K562 (cell line): ENCODE measurements around the gene BSCL2. TPM values are rescaled to one million over a fixed set of nuclear protein-coding genes. Genes with fewer than 3 reads are reported as not detected.

Experiments used
- ATAC-seq: fragments of 200-7000 bp; cut with Tn5 transposase; 3 replicates; pipeline ENCODE4 v1.9.1; 2020; ENCODE audit warnings: moderate library complexity
- BruUV-seq: library from RNA; stranded (reverse); fragments of 400-500 nt; replicated peaks from 2 replicates; lab custom pipeline; 2021; lab: Mats Ljungman, UMichigan
- CTCF ChIA-PET: fragments of 300-600 bp; formaldehyde crosslinking; extraction: SDS; loops from one replicate; lab custom pipeline; 2021; ENCODE audit warnings: low intra/inter-chr PET ratio; lab: Yijun Ruan, JAX
- POLR2A ChIA-PET: fragments of 300-600, 350-650 bp; sonication (Branson Sonifier 250); formaldehyde crosslinking; extraction: SDS; loops from one replicate; lab custom pipeline; 2021; ENCODE audit warnings: antibody characterized with exemption, inconsistent platforms; lab: Yijun Ruan, JAX
- DNase-seq, 4 experiments: peaks; one replicate each; pipeline versions ENCODE4 v3.0.0 to v3.0.0-alpha.2; 2011 to 2018; ENCODE audit warnings: low spot score in 3 of 4, mixed read lengths in 3 of 4; ENCODE audit errors: extremely low read depth in 1 of 4
- FAIRE-seq: peaks from 2 replicates; lab custom pipeline; 2011; peaks lifted over from hg19 to GRCh38; lab: Jason Lieb, UNC
- H2AFZ ChIP-seq: 2 replicates; pipeline ENCODE4 v1.6.0; 2011; ENCODE audit warnings: low read depth, low read length, control low read depth, inconsistent platforms
- H3K27ac ChIP-seq: fragments of 200-600 bp; 3 replicates; pipeline ENCODE4 v1.8.0; 2011; ENCODE audit warnings: low read depth, mild to moderate bottlenecking, control low read depth, inconsistent platforms, low read length, moderate library complexity, mixed read lengths; ENCODE audit errors: extremely low read depth
- H3K27me3 ChIP-seq, 2 experiments: fragments of 300-600 bp in 1 of 2; 2 replicates in 1 of 2; 3 replicates in 1 of 2; pipeline versions ENCODE4 v1.6.0 to v1.8.0; 2011; ENCODE audit warnings: inconsistent platforms in 2 of 2, low read length in 2 of 2, mild to moderate bottlenecking in 1 of 2, mixed read lengths in 1 of 2, moderate library complexity in 1 of 2; ENCODE audit not compliant: control insufficient read depth in 2 of 2, insufficient read depth in 2 of 2
- H3K36me3 ChIP-seq: fragments of 300-600 bp; 3 replicates; pipeline ENCODE4 v1.8.0; 2011; ENCODE audit warnings: mild to moderate bottlenecking, low read length, inconsistent platforms; ENCODE audit not compliant: control insufficient read depth, insufficient read depth
- H3K4me1 ChIP-seq, 2 experiments: fragments of 200-600 bp in 1 of 2; replicated peaks in 1 of 2; 2 replicates in 1 of 2; 3 replicates in 1 of 2; pipeline versions ENCODE4 v1.5.1 to v1.8.0; 2011; ENCODE audit warnings: inconsistent platforms in 2 of 2, low read length in 2 of 2, mild to moderate bottlenecking in 1 of 2, mixed read lengths in 1 of 2, moderate library complexity in 1 of 2; ENCODE audit not compliant: control insufficient read depth in 2 of 2, insufficient read depth in 2 of 2
- H3K4me2 ChIP-seq: 2 replicates; pipeline ENCODE4 v1.6.1; 2011; ENCODE audit warnings: low read length, control low read depth, inconsistent platforms, mixed read lengths; ENCODE audit not compliant: insufficient read depth
- H3K4me3 ChIP-seq: fragments of 200-600 bp; sonication (generic), shearing (Covaris generic); 2 replicates; pipeline ENCODE4 v1.5.1; 2016; ENCODE audit warnings: control low read depth, inconsistent platforms
- H3K79me2 ChIP-seq: fragments of 200-600 bp; 3 replicates; pipeline ENCODE4 v1.8.0; 2011; ENCODE audit warnings: low read length, inconsistent platforms; ENCODE audit not compliant: control insufficient read depth, insufficient read depth
- H3K9ac ChIP-seq, 2 experiments: 2 replicates each; pipeline versions ENCODE4 v1.6.0 to v1.6.1; 2011; ENCODE audit warnings: low read depth in 2 of 2, low read length in 2 of 2, control low read depth in 1 of 2, inconsistent platforms in 1 of 2, mild to moderate bottlenecking in 1 of 2, mixed read lengths in 1 of 2; ENCODE audit not compliant: insufficient read depth in 1 of 2
- H3K9me1 ChIP-seq: one replicate; pipeline ENCODE4 v1.6.0; 2011; ENCODE audit warnings: inconsistent platforms, mild to moderate bottlenecking, low read length, moderate library complexity; ENCODE audit not compliant: control insufficient read depth, insufficient read depth
- H3K9me3 ChIP-seq: replicated peaks from 2 replicates; pipeline ENCODE4 v1.5.1; 2011; ENCODE audit warnings: low read depth, low read length, inconsistent platforms; ENCODE audit not compliant: control insufficient read depth, insufficient read depth
- H4K20me1 ChIP-seq: replicated peaks from 2 replicates; pipeline ENCODE4 v1.6.1; 2011; ENCODE audit warnings: low read length, inconsistent platforms, mixed read lengths; ENCODE audit not compliant: control insufficient read depth, insufficient read depth
- BRF1 ChIP-seq: IDR thresholded peaks from 3 replicates; pipeline ENCODE4 v1.6.1; 2011; ENCODE audit warnings: borderline replicate concordance, mild to moderate bottlenecking; ENCODE audit not compliant: insufficient read length; ENCODE audit errors: extremely low read depth
- COPS2 ChIP-seq: fragments of 450-650 bp; conservative IDR thresholded peaks from 2 replicates; pipeline ENCODE4 v1.6.1; 2016; ENCODE audit warnings: mild to moderate bottlenecking, moderate library complexity
- ELF4 ChIP-seq: fragments of 450-650 bp; formaldehyde crosslinking; IDR thresholded peaks from 2 replicates; pipeline ENCODE4 v1.4.0; 2022; ENCODE audit warnings: missing genetic modification characterization
- ETV1 ChIP-seq: fragments of 450-650 bp; conservative IDR thresholded peaks from 2 replicates; pipeline ENCODE4 v1.6.1; 2016; ENCODE audit warnings: missing genetic modification characterization, control low read depth, low read depth, missing compliant biosample characterization
- HDAC3 ChIP-seq: fragments of 450-650 bp; IDR thresholded peaks from 2 replicates; pipeline ENCODE4 v1.6.1; 2018; ENCODE audit warnings: borderline replicate concordance, mild to moderate bottlenecking, moderate library complexity; ENCODE audit not compliant: partially characterized antibody
- KLF1 ChIP-seq: fragments of 450-650 bp; IDR thresholded peaks from 2 replicates; pipeline ENCODE4 v1.6.1; 2016; ENCODE audit warnings: missing genetic modification characterization, missing compliant biosample characterization
- MCM3 ChIP-seq: fragments of 450-650 bp; IDR thresholded peaks from 2 replicates; pipeline ENCODE4 v1.6.1; 2016
- POU5F1 ChIP-seq: fragments of 150-350 bp; IDR thresholded peaks from 2 replicates; pipeline ENCODE4 v1.6.1; 2014; ENCODE audit warnings: borderline replicate concordance, low read length, low read depth, mild to moderate bottlenecking; ENCODE audit not compliant: partially characterized antibody
- SIN3B ChIP-seq: fragments of 450-650 bp; IDR thresholded peaks from 2 replicates; pipeline ENCODE4 v1.6.1; 2017; ENCODE audit warnings: low read depth, mild to moderate bottlenecking, moderate library complexity
- TOE1 ChIP-seq, 2 experiments: fragments of 450-650 bp in 1 of 2; sonication (generic) in 1 of 2; formaldehyde crosslinking in 1 of 2; IDR thresholded peaks; 2 replicates each; pipeline versions ENCODE4 v1.7.1 to v1.8.0; 2016 to 2022; ENCODE audit warnings: borderline replicate concordance in 2 of 2, mild to moderate bottlenecking in 2 of 2, antibody characterized with exemption in 1 of 2, inconsistent platforms in 1 of 2, low read depth in 1 of 2, missing genetic modification reagents in 1 of 2, moderate library complexity in 1 of 2
- YY1 ChIP-seq, 3 experiments: IDR thresholded peaks; 2 replicates each; pipeline ENCODE4 v1.6.1; 2011; ENCODE audit warnings: low read length in 2 of 3, mild to moderate bottlenecking in 2 of 3, moderate library complexity in 2 of 3, borderline replicate concordance in 1 of 3, control low read depth in 1 of 3, low read depth in 1 of 3; ENCODE audit not compliant: insufficient read depth in 3 of 3, insufficient replicate concordance in 2 of 3, control insufficient read depth in 1 of 3, insufficient read length in 1 of 3; ENCODE audit errors: extremely low read depth in 1 of 3
- ZBTB7A ChIP-seq: IDR thresholded peaks from 2 replicates; pipeline ENCODE4 v1.6.1; 2011; ENCODE audit warnings: low read depth, mild to moderate bottlenecking, low read length, moderate library complexity, borderline replicate concordance; ENCODE audit not compliant: control insufficient read depth
- ZNF184 ChIP-seq: sonication (generic); formaldehyde crosslinking; IDR thresholded peaks from 2 replicates; pipeline ENCODE4 v1.5.0; 2020; ENCODE audit warnings: missing genetic modification reagents
- ZNF766 ChIP-seq: fragments of 200-800 bp; sonication (Bioruptor generic); conservative IDR thresholded peaks from 2 replicates; pipeline ENCODE4 v1.6.1; 2016; ENCODE audit warnings: missing genetic modification characterization, missing compliant biosample characterization
- ZNF77 ChIP-seq: fragments of 250-450 bp; sonication (Bioruptor Pico); IDR thresholded peaks from 2 replicates; pipeline ENCODE4 v1.5.0; 2020
- WGBS: fragments of 100-300 bp; shearing (Covaris generic); methylation state at CpG from one replicate; pipeline ENCODE4 v1.1.6; 2016; ENCODE audit warnings: low coverage, mixed read lengths; ENCODE audit not compliant: insufficient coverage; ENCODE audit errors: missing lambda C conversion rate; 5-methylcytosine and 5-hydroxymethylcytosine counted together
- in situ Hi-C: fragments of 300-500 bp; cut with MboI; formaldehyde crosslinking; loops from 4 replicates; pipeline ENCODE4 v1.15.0; 2018; ENCODE audit warnings: inconsistent platforms, mixed read lengths
- intact Hi-C: fragments of 100-400 bp; cut with micrococcal nuclease; formaldehyde crosslinking; loops from 2 replicates; pipeline ENCODE4 v1.14.2; 2022
- polyA plus RNA-seq, 8 experiments: library from polyadenylated mRNA; depleted of rRNA in 4 of 8; stranded (reverse) in 5 of 8; unstranded in 3 of 8; fragments of >200 nt; fragmentation: Nextera tagmentation in 2 of 8; fragmentation: Illumina TruSeq in 1 of 8; extraction: Ambion mirVana in 2 of 8; extraction: Trizol in 1 of 8; gene quantifications; 2 replicates each; pipeline versions ENCODE4 v1.2.1 to v1.2.3, GENCODE V29; 2011 to 2014; ENCODE audit warnings: inconsistent platforms in 1 of 8, missing spikeins in 1 of 8
- total RNA-seq, 7 experiments: library from RNA; depleted of rRNA in 6 of 7; stranded (reverse); fragments of >200 nt in 6 of 7; fragmentation: Illumina TruSeq in 2 of 7; extraction: Trizol in 2 of 7; gene quantifications; 2 replicates each; pipeline versions ENCODE4 v1.2.1 to v1.2.3, GENCODE V29; 2011 to 2021; ENCODE audit warnings: low replicate concordance in 1 of 7

BSCL2 gene
- total and polyA plus RNA-seq, 9 of the 15 experiments (the other 6 are each of a cell fraction or from before 2014, with no cell fraction given): 18.9 to 51.7 (median 35.2) TPM

DNA sequence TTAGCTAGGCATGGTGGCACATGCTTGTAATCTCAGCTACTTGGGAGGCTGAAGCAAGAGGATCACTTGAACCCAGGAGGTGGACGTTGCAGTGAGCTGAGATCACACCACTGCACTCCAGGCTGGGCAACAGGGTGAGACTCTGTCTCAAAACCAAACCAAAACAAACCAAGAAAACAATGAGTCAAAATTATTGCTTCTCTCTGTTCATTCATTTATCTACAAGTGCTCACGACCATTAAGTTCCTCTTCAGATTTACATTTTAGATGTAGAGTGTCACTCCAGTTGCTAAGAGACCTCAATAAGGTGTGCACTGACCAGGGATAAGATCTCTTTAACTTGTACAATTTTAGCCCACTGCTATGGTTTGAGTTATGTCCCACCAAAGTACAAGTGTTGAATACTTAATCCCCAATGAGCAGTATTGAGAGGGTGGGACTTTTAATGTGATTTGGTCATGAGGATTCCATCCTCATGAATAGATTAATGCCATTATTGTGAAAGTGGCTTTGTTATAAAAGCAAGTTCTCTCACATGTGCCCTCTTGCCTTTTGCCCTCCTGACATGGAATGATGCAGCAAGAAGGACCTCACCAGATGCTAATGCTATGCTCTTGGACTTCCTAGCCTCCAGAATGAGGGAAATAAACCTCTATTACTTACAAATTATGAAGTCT lies 12.2 kb upstream of the BSCL2 start:
- ChIA-PET CTCF (no interaction called here), POLR2A (interaction anchor here (0.6 to 5.9 kb wide), 6 partner anchors 7 to 121 kb away, joined by 3 to 29 read pairs (median 3); partner anchors contain the start of genes BSCL2, GNG3 and HNRNPUL2)
- Histone ChIP-seq H2AFZ (no peak overlapping the region), H3K9me3 (no peaks in the 10 kb centered on the region), H3K4me3 (no peak overlapping the region), H4K20me1 (no peaks in the 10 kb centered on the region), H3K4me1 (peaks cover 3 to 8% of the 10 kb centered on the region in 2 experiments; a peak in 3 of 5 replicates), H3K36me3 (peaks cover 99% of the 10 kb centered on the region), H3K27me3 (no peaks in the 10 kb centered on the region), H3K4me2 (no peak overlapping the region), H3K27ac (no peak overlapping the region), H3K9ac (no peak overlapping the region), H3K79me2 (peaks cover 55% of the 10 kb centered on the region), H3K9me1 (no peaks in the 10 kb centered on the region)
- no peak for DNase-seq
- in situ Hi-C loops: no loop called here
- TF ChIP-seq ETV1 (tag) (no peak), ZNF766 (CRISPR knock-in tag) (no peak), ZNF184 (no peak), BRF1 (no peak), ZBTB7A (no peak), ELF4 (CRISPR knock-in tag) (no peak), COPS2 (no peak), POU5F1 (no peak), TOE1 (IDR thresholded peaks at IDR 0.05; ENCODE audit: borderline replicate concordance) (no peak), TOE1 (CRISPR knock-in tag; IDR thresholded peaks at IDR 0.05; ENCODE audit: borderline replicate concordance, low read depth) (no peak), ZNF77 (CRISPR knock-in tag) (no peak), SIN3B (no peak), KLF1 (tag) (no peak), HDAC3 (no peak), YY1 (IDR thresholded peaks at IDR 0.05; ENCODE audit: borderline replicate concordance in 1 of 3, control insufficient read depth in 1 of 3, extremely low read depth in 1 of 3, insufficient read depth in 3 of 3, insufficient read length in 1 of 3, insufficient replicate concordance in 2 of 3, low read depth in 1 of 3, low read length in 2 of 3) (no peak), MCM3 (no peak)
- intact Hi-C loops: no loop called here
- 71% methylated on average over 2 of the region's 2 CpGs for WGBS
- no peak for ATAC-seq
- no peak for FAIRE-seq
- BruUV-seq: no TSS peak
